K562 (cell line): Measurements from ENCODE around the gene HBM. TPM values are rescaled to one million over a fixed set of nuclear protein-coding genes. Genes with fewer than 3 reads are reported as not detected.
"Not testable (repeated sequence)": the region's sequence is repeated elsewhere in the genome, so short reads cannot be mapped to it uniquely, and the experiment has no call there.

Experiments used
- ATAC-seq: fragments of 200-7000 bp; cut with Tn5 transposase; 3 replicates; pipeline ENCODE4 v1.9.1; 2020; ENCODE audit warnings: moderate library complexity
- BruUV-seq: library from RNA; stranded (reverse); fragments of 400-500 nt; replicated peaks from 2 replicates; lab custom pipeline; 2021; lab: Mats Ljungman, UMichigan
- CTCF ChIA-PET: fragments of 300-600 bp; formaldehyde crosslinking; extraction: SDS; loops from one replicate; lab custom pipeline; 2021; ENCODE audit warnings: low intra/inter-chr PET ratio; lab: Yijun Ruan, JAX
- POLR2A ChIA-PET: fragments of 300-600, 350-650 bp; sonication (Branson Sonifier 250); formaldehyde crosslinking; extraction: SDS; loops from one replicate; lab custom pipeline; 2021; ENCODE audit warnings: antibody characterized with exemption, inconsistent platforms; lab: Yijun Ruan, JAX
- DNase-seq, 4 experiments: peaks; one replicate each; pipeline versions ENCODE4 v3.0.0 to v3.0.0-alpha.2; 2011 to 2018; ENCODE audit warnings: low spot score in 3 of 4, mixed read lengths in 3 of 4; ENCODE audit errors: extremely low read depth in 1 of 4
- FAIRE-seq: peaks from 2 replicates; lab custom pipeline; 2011; peaks lifted over from hg19 to GRCh38; lab: Jason Lieb, UNC
- H2AFZ ChIP-seq: 2 replicates; pipeline ENCODE4 v1.6.0; 2011; ENCODE audit warnings: low read depth, low read length, control low read depth, inconsistent platforms
- H3K27ac ChIP-seq: fragments of 200-600 bp; 3 replicates; pipeline ENCODE4 v1.8.0; 2011; ENCODE audit warnings: low read depth, mild to moderate bottlenecking, control low read depth, inconsistent platforms, low read length, moderate library complexity, mixed read lengths; ENCODE audit errors: extremely low read depth
- H3K27me3 ChIP-seq, 2 experiments: fragments of 300-600 bp in 1 of 2; 2 replicates in 1 of 2; 3 replicates in 1 of 2; pipeline versions ENCODE4 v1.6.0 to v1.8.0; 2011; ENCODE audit warnings: inconsistent platforms in 2 of 2, low read length in 2 of 2, mild to moderate bottlenecking in 1 of 2, mixed read lengths in 1 of 2, moderate library complexity in 1 of 2; ENCODE audit not compliant: control insufficient read depth in 2 of 2, insufficient read depth in 2 of 2
- H3K36me3 ChIP-seq: fragments of 300-600 bp; 3 replicates; pipeline ENCODE4 v1.8.0; 2011; ENCODE audit warnings: mild to moderate bottlenecking, low read length, inconsistent platforms; ENCODE audit not compliant: control insufficient read depth, insufficient read depth
- H3K4me1 ChIP-seq, 2 experiments: fragments of 200-600 bp in 1 of 2; replicated peaks in 1 of 2; 2 replicates in 1 of 2; 3 replicates in 1 of 2; pipeline versions ENCODE4 v1.5.1 to v1.8.0; 2011; ENCODE audit warnings: inconsistent platforms in 2 of 2, low read length in 2 of 2, mild to moderate bottlenecking in 1 of 2, mixed read lengths in 1 of 2, moderate library complexity in 1 of 2; ENCODE audit not compliant: control insufficient read depth in 2 of 2, insufficient read depth in 2 of 2
- H3K4me2 ChIP-seq: 2 replicates; pipeline ENCODE4 v1.6.1; 2011; ENCODE audit warnings: low read length, control low read depth, inconsistent platforms, mixed read lengths; ENCODE audit not compliant: insufficient read depth
- H3K4me3 ChIP-seq: fragments of 200-600 bp; sonication (generic), shearing (Covaris generic); 2 replicates; pipeline ENCODE4 v1.5.1; 2016; ENCODE audit warnings: control low read depth, inconsistent platforms
- H3K79me2 ChIP-seq: fragments of 200-600 bp; 3 replicates; pipeline ENCODE4 v1.8.0; 2011; ENCODE audit warnings: low read length, inconsistent platforms; ENCODE audit not compliant: control insufficient read depth, insufficient read depth
- H3K9ac ChIP-seq, 2 experiments: 2 replicates each; pipeline versions ENCODE4 v1.6.0 to v1.6.1; 2011; ENCODE audit warnings: low read depth in 2 of 2, low read length in 2 of 2, control low read depth in 1 of 2, inconsistent platforms in 1 of 2, mild to moderate bottlenecking in 1 of 2, mixed read lengths in 1 of 2; ENCODE audit not compliant: insufficient read depth in 1 of 2
- H3K9me1 ChIP-seq: one replicate; pipeline ENCODE4 v1.6.0; 2011; ENCODE audit warnings: inconsistent platforms, mild to moderate bottlenecking, low read length, moderate library complexity; ENCODE audit not compliant: control insufficient read depth, insufficient read depth
- H3K9me3 ChIP-seq: replicated peaks from 2 replicates; pipeline ENCODE4 v1.5.1; 2011; ENCODE audit warnings: low read depth, low read length, inconsistent platforms; ENCODE audit not compliant: control insufficient read depth, insufficient read depth
- H4K20me1 ChIP-seq: replicated peaks from 2 replicates; pipeline ENCODE4 v1.6.1; 2011; ENCODE audit warnings: low read length, inconsistent platforms, mixed read lengths; ENCODE audit not compliant: control insufficient read depth, insufficient read depth
- CEBPB ChIP-seq: fragments of 450-650 bp; IDR thresholded peaks from 2 replicates; pipeline ENCODE4 v1.6.1; 2016; ENCODE audit warnings: missing genetic modification characterization, missing compliant biosample characterization
- WGBS: fragments of 100-300 bp; shearing (Covaris generic); methylation state at CpG from one replicate; pipeline ENCODE4 v1.1.6; 2016; ENCODE audit warnings: low coverage, mixed read lengths; ENCODE audit not compliant: insufficient coverage; ENCODE audit errors: missing lambda C conversion rate; 5-methylcytosine and 5-hydroxymethylcytosine counted together
- in situ Hi-C: fragments of 300-500 bp; cut with MboI; formaldehyde crosslinking; loops from 4 replicates; pipeline ENCODE4 v1.15.0; 2018; ENCODE audit warnings: inconsistent platforms, mixed read lengths
- intact Hi-C: fragments of 100-400 bp; cut with micrococcal nuclease; formaldehyde crosslinking; loops from 2 replicates; pipeline ENCODE4 v1.14.2; 2022
- polyA plus RNA-seq, 8 experiments: library from polyadenylated mRNA; depleted of rRNA in 4 of 8; stranded (reverse) in 5 of 8; unstranded in 3 of 8; fragments of >200 nt; fragmentation: Nextera tagmentation in 2 of 8; fragmentation: Illumina TruSeq in 1 of 8; extraction: Ambion mirVana in 2 of 8; extraction: Trizol in 1 of 8; gene quantifications; 2 replicates each; pipeline versions ENCODE4 v1.2.1 to v1.2.3, GENCODE V29; 2011 to 2014; ENCODE audit warnings: inconsistent platforms in 1 of 8, missing spikeins in 1 of 8
- total RNA-seq, 7 experiments: library from RNA; depleted of rRNA in 6 of 7; stranded (reverse); fragments of >200 nt in 6 of 7; fragmentation: Illumina TruSeq in 2 of 7; extraction: Trizol in 2 of 7; gene quantifications; 2 replicates each; pipeline versions ENCODE4 v1.2.1 to v1.2.3, GENCODE V29; 2011 to 2021; ENCODE audit warnings: low replicate concordance in 1 of 7
- TF ChIP-seq, protein P1 (sequence below), 3 experiments: fragments of 200-800 bp in 1 of 3; fragments of 250-450 bp in 1 of 3; fragments of 450-650 bp in 1 of 3; sonication (Bioruptor Pico) in 1 of 3; sonication (Bioruptor generic) in 1 of 3; formaldehyde crosslinking in 1 of 3; IDR thresholded peaks; 2 replicates each; pipeline versions ENCODE4 v1.6.1 to v1.8.0; 2016 to 2022; ENCODE audit warnings: mild to moderate bottlenecking in 2 of 3, missing genetic modification characterization in 2 of 3, missing compliant biosample characterization in 1 of 3, moderate library complexity in 1 of 3

The HBM gene
- total and polyA plus RNA-seq, 9 of the 15 experiments (the other 6 are each of a cell fraction or from before 2014, with no cell fraction given): not detected

- TF ChIP-seq, protein P1, sequence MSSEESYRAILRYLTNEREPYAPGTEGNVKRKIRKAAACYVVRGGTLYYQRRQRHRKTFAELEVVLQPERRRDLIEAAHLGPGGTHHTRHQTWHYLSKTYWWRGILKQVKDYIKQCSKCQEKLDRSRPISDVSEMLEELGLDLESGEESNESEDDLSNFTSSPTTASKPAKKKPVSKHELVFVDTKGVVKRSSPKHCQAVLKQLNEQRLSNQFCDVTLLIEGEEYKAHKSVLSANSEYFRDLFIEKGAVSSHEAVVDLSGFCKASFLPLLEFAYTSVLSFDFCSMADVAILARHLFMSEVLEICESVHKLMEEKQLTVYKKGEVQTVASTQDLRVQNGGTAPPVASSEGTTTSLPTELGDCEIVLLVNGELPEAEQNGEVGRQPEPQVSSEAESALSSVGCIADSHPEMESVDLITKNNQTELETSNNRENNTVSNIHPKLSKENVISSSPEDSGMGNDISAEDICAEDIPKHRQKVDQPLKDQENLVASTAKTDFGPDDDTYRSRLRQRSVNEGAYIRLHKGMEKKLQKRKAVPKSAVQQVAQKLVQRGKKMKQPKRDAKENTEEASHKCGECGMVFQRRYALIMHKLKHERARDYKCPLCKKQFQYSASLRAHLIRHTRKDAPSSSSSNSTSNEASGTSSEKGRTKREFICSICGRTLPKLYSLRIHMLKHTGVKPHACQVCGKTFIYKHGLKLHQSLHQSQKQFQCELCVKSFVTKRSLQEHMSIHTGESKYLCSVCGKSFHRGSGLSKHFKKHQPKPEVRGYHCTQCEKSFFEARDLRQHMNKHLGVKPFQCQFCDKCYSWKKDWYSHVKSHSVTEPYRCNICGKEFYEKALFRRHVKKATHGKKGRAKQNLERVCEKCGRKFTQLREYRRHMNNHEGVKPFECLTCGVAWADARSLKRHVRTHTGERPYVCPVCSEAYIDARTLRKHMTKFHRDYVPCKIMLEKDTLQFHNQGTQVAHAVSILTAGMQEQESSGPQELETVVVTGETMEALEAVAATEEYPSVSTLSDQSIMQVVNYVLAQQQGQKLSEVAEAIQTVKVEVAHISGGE (CRISPR knock-in tag; IDR thresholded peaks at IDR 0.05): 0 out of 6 replicates have a peak, but pooled peaks of 1 of the 3 experiments have one; percentile 34
- peak; percentile 60; the same call in 1 of the 2 replicates for TF ChIP-seq CEBPB
- no CpG with 5 or more reads among the region's 6 CpGs for WGBS
- FAIRE-seq: peak; percentile 82
These were observed 12.7 kb upstream of the HBM start for GRCh38 chr16:153129-153521.

More at GRCh38 chr16:153129-153521, 12.7 kb upstream of the HBM start:
- Histone ChIP-seq H3K4me3 (peak overlapping the region; percentile 26), H3K4me1 (peaks cover 28% of the 10 kb centered on the region in 2 experiments; a peak in 4 of 5 replicates), H3K4me2 (peak overlapping the region; percentile 67; the same call in 1 of the 2 replicates), H3K9ac (peak overlapping the region in 1 of 2 experiments; percentile 65; a peak in 2 of 4 replicates)
- DNase-seq (peak in 1 of 4 experiments; percentile 42), ATAC-seq (peak; percentile 63)
- H3K27ac ChIP-seq, H3K9me1 ChIP-seq, CTCF ChIA-PET, H3K9me3 ChIP-seq, H3K79me2 ChIP-seq, H3K27me3 ChIP-seq, POLR2A ChIA-PET, H4K20me1 ChIP-seq, intact Hi-C loops, BruUV-seq, in situ Hi-C loops, H2AFZ ChIP-seq, H3K36me3 ChIP-seq: not testable (repeated sequence)
